Measurements from ENCODE around the gene ZCCHC24.
"Not testable (repeated sequence)": the region's sequence is repeated elsewhere in the genome, so short reads cannot be mapped to it uniquely, and the experiment has no call there.

Gene ZCCHC24

GRCh38 chr10:79460687-79461086 lies 15.3 kb upstream of the ZCCHC24 start:
- no peak overlapping the region for H3K27ac Mint-ChIP-seq
- no peaks in the 10 kb centered on the region for H3K36me3 Mint-ChIP-seq (ENCODE audit: low read depth)
- H3K4me1 Mint-ChIP-seq (ENCODE audit: low read depth): no peaks in the 10 kb centered on the region
- no peak overlapping the region for H3K4me3 Mint-ChIP-seq
- H3K9me3 Mint-ChIP-seq: no peaks in the 10 kb centered on the region
- H3K27me3 Mint-ChIP-seq: no peaks in the 10 kb centered on the region

DNA sequence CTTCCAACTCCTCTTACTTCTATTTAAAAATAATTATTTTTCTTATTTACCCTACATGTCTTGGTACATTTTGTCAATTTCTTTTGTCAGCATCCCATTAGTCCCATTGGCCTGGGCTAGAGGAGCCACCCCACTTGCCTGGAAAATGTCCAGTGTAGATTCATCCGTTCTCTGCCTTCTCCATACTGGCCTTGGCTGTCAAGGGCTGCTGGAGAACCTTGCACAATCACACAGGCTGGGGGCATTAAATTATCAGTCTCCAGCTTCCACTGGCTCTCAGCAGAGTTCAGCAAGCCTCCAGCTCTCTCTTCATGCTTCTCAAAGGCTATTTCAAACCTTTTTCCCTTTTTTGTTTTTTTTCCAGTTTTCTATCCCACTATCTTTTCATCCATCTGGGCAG lies 13.8 kb upstream of the ZCCHC24 start:
- Mint-ChIP-seq H3K4me1 (ENCODE audit: low read depth) (no peaks in the 10 kb centered on the region), H3K27ac (no peak overlapping the region), H3K9me3 (no peaks in the 10 kb centered on the region), H3K4me3 (no peak overlapping the region), H3K27me3 (no peaks in the 10 kb centered on the region), H3K36me3 (ENCODE audit: low read depth) (no peaks in the 10 kb centered on the region)

DNA sequence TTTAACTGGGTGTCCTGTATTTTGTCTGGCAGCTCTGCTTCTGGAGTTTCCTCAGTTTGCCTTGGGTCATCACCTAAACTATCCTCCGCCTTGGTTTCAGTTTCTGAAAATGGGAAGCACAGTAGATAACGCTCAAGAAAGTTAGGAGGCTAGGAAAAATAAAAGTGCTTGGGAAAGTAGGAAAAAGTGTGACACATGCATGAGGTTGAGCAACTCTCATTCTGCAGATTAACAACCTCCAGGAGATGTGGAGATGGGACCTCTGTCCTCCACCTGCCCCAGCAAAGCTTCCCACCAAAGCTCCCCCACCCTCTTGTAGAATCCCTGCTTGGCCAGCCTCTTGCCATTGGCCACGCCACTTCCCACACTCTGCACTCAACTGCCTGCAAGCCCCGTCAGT lies 13.1 kb upstream of the ZCCHC24 start:
- no peaks in the 10 kb centered on the region for H3K9me3 Mint-ChIP-seq
- no peaks in the 10 kb centered on the region for H3K4me1 Mint-ChIP-seq (ENCODE audit: low read depth)
- no peak overlapping the region for H3K4me3 Mint-ChIP-seq
- no peaks in the 10 kb centered on the region for H3K27me3 Mint-ChIP-seq
- H3K27ac Mint-ChIP-seq: no peak overlapping the region
- no peaks in the 10 kb centered on the region for H3K36me3 Mint-ChIP-seq (ENCODE audit: low read depth)

GRCh38 chr10:79457256-79457785 lies 11.9 kb upstream of the ZCCHC24 start:
- H3K36me3 Mint-ChIP-seq (ENCODE audit: low read depth): no peaks in the 10 kb centered on the region
- no peaks in the 10 kb centered on the region for H3K27me3 Mint-ChIP-seq
- H3K9me3 Mint-ChIP-seq: no peaks in the 10 kb centered on the region
- no peak overlapping the region for H3K4me3 Mint-ChIP-seq
- H3K4me1 Mint-ChIP-seq (ENCODE audit: low read depth): no peaks in the 10 kb centered on the region
- no peak overlapping the region for H3K27ac Mint-ChIP-seq

DNA sequence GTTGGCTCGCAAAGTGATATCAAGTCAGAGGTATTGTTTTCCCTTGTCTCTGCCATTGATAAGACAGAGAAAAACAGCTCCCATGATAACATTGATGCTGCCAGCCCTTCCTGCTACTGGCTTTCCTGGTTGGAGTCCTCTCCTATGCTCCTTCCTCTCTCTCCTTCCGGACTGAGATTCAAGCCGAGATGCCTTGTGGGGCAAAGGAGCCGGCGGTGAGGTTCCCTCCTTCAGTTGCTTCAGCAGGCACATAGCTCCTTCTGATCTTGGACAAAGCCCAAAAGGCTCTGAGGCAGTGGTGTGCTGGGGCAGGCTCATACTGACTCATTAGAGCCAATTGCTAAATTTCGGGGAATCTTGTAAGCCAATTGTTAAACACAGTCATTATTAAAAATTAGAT lies 8.8 kb upstream of the ZCCHC24 start:
- Mint-ChIP-seq H3K9me3 (no peaks in the 10 kb centered on the region), H3K4me1 (ENCODE audit: low read depth) (no peaks in the 10 kb centered on the region), H3K4me3 (no peak overlapping the region), H3K27ac (no peak overlapping the region), H3K27me3 (no peaks in the 10 kb centered on the region), H3K36me3 (ENCODE audit: low read depth) (no peaks in the 10 kb centered on the region)

DNA sequence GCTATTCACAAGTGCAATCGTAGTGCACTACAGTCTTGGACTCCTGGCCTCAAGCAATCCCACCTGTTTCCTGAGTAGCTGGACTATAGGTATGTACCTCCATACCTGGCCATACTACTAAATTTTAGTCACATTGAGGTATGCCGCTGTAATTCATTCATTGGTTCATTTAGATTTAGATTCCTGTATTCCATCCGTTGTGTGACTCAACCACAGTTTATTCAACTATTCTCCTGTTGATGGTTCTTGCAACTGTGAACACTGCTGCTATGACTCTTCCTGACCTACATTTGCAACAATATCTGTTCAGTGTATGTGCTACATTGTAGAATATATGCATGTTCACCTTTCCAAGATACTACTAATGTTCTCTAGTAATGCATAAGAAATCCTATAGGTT lies 8.0 kb upstream of the ZCCHC24 start:
- Mint-ChIP-seq H3K4me1 (ENCODE audit: low read depth) (no peaks in the 10 kb centered on the region), H3K36me3 (ENCODE audit: low read depth) (no peaks in the 10 kb centered on the region), H3K27ac (no peak overlapping the region), H3K4me3 (no peak overlapping the region), H3K27me3 (no peaks in the 10 kb centered on the region), H3K9me3 (no peaks in the 10 kb centered on the region)

DNA sequence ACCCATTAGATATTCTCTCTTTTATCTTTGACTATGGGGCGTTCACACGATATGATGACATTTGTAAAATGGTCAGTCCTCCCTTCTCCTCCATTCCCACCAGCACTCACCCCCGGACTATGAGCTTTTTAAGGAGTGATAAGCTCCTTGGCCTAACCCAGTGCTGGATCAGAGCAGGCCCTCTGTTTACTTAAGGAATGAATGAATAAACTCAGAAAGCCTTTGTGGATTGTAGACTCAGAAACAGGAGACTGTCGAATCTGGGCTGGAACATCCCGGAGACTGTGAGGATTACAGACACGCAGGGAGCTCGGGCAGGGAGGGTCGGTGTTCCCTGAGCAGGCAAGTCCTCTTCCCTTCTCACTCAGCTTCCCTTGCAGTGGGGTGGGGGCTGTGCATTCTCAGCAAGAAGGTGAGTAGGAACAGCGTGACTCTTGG lies 6.8 kb upstream of the ZCCHC24 start:
- Mint-ChIP-seq H3K9me3 (no peaks in the 10 kb centered on the region), H3K36me3 (ENCODE audit: low read depth) (no peaks in the 10 kb centered on the region), H3K27ac (no peak overlapping the region), H3K27me3 (no peaks in the 10 kb centered on the region), H3K4me1 (ENCODE audit: low read depth) (no peaks in the 10 kb centered on the region), H3K4me3 (no peak overlapping the region)

GRCh38 chr10:79451046-79451699 lies 5.7 kb upstream of the ZCCHC24 start:
- Mint-ChIP-seq H3K4me1 (ENCODE audit: low read depth) (peaks cover 7% of the 10 kb centered on the region), H3K27me3 (peaks cover 5% of the 10 kb centered on the region), H3K9me3 (no peaks in the 10 kb centered on the region), H3K36me3 (ENCODE audit: low read depth) (no peaks in the 10 kb centered on the region), H3K4me3 (no peak overlapping the region), H3K27ac (no peak overlapping the region)

GRCh38 chr10:79449181-79450146 lies 4.0 kb upstream of the ZCCHC24 start:
- H3K4me3 Mint-ChIP-seq: no peak overlapping the region
- H3K4me1 Mint-ChIP-seq (ENCODE audit: low read depth): peaks cover 13% of the 10 kb centered on the region
- no peak overlapping the region for H3K27ac Mint-ChIP-seq
- no peaks in the 10 kb centered on the region for H3K36me3 Mint-ChIP-seq (ENCODE audit: low read depth)
- no peaks in the 10 kb centered on the region for H3K9me3 Mint-ChIP-seq
- H3K27me3 Mint-ChIP-seq: peaks cover 5% of the 10 kb centered on the region

DNA sequence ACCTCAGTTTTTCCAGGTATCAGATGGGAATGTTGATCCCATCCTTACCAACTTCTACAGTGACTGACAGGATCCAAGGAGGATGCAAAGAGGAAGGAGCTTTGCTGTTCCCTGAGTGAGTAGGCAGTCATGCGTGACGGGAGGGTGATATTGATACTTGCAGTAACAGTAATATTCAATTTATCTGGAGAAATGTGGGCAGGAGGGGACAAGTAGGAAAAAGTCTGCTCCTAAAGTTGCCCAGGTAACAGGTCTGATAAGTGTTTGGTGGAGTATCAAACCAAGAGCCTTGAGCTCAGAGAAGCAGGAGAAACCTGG lies 3.3 kb upstream of the ZCCHC24 start:
- Mint-ChIP-seq H3K27me3 (peaks cover 10% of the 10 kb centered on the region), H3K4me3 (no peak overlapping the region), H3K9me3 (no peaks in the 10 kb centered on the region), H3K36me3 (ENCODE audit: low read depth) (no peaks in the 10 kb centered on the region), H3K4me1 (ENCODE audit: low read depth) (peaks cover 21% of the 10 kb centered on the region), H3K27ac (no peak overlapping the region)

DNA sequence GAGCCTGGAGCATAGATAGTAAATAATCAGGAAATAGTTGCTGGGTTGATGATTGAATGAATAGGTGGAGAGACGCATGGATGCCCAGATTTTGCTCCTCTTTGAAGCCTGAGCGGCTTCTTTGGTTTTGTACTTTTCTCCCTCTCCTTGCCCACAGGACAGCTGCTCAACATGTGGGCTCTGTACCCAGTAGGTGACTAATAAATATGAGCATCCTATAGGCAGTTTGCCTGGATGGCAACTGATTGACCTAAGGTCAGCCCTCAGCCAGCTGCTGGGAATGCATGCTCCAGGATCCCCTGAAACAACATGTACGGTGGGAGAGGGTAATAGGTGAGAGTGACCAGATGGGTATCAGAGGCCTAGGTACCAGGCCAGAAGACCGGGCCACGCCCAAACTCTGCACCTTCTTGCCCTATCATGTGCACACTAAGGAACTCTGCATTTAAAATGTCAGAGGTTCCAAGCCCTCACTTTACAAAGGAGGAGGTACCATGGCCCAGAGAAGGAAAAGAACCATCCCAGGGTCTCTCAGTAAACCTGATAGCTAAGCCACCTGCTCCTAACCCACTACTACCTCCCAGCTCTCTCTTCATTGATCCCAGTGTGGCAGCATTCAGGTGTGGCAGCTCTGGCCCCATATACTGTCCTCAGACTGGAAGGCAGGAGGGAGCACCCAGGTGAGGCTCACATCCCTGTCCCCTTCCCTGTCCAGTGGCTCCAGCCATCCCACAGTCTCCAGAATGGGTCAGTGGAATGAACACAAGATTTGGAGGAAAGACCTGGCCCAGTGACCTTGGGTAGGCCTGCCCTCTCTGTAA lies 2.7 kb upstream of the ZCCHC24 start:
- no peaks in the 10 kb centered on the region for H3K9me3 Mint-ChIP-seq
- no peak overlapping the region for H3K27ac Mint-ChIP-seq
- H3K4me3 Mint-ChIP-seq: no peak overlapping the region
- H3K27me3 Mint-ChIP-seq: peaks cover 14% of the 10 kb centered on the region
- no peaks in the 10 kb centered on the region for H3K36me3 Mint-ChIP-seq (ENCODE audit: low read depth)
- H3K4me1 Mint-ChIP-seq (ENCODE audit: low read depth): peaks cover 27% of the 10 kb centered on the region

DNA sequence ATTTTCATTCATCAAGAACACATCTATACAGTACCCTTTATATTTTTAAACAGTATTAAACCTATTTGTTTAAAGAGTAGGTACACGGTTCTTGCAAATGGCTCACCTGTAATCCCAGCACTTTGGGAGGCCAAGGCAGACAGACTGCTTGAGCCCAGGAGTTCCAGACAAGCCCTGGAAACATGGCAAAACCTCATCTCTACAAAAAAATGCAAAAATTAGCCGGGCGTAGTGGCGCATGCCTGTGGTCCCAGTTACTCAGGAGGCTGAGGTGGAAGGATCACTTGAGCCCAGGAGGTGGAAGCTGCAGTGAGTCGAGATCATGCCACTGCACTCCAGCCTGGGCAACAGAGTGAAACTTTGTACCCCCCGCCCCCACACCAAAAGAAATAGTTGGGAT lies 1.8 kb upstream of the ZCCHC24 start:
- H3K36me3 Mint-ChIP-seq (ENCODE audit: low read depth); H3K4me3 Mint-ChIP-seq; H3K27ac Mint-ChIP-seq; H3K9me3 Mint-ChIP-seq: not testable (repeated sequence)
- H3K4me1 Mint-ChIP-seq (ENCODE audit: low read depth): peaks cover 28% of the 10 kb centered on the region
- peaks cover 14% of the 10 kb centered on the region for H3K27me3 Mint-ChIP-seq

- Mint-ChIP-seq H3K9me3 (no peaks in the 10 kb centered on the region), H3K4me1 (ENCODE audit: low read depth) (peaks cover 28% of the 10 kb centered on the region), H3K4me3 (peak overlapping the region; percentile 20), H3K27me3 (peaks cover 14% of the 10 kb centered on the region), H3K27ac (no peak overlapping the region), H3K36me3 (ENCODE audit: low read depth) (no peaks in the 10 kb centered on the region)
Measured at GRCh38 chr10:79446758-79447084, 1.3 kb upstream of the ZCCHC24 start.

DNA sequence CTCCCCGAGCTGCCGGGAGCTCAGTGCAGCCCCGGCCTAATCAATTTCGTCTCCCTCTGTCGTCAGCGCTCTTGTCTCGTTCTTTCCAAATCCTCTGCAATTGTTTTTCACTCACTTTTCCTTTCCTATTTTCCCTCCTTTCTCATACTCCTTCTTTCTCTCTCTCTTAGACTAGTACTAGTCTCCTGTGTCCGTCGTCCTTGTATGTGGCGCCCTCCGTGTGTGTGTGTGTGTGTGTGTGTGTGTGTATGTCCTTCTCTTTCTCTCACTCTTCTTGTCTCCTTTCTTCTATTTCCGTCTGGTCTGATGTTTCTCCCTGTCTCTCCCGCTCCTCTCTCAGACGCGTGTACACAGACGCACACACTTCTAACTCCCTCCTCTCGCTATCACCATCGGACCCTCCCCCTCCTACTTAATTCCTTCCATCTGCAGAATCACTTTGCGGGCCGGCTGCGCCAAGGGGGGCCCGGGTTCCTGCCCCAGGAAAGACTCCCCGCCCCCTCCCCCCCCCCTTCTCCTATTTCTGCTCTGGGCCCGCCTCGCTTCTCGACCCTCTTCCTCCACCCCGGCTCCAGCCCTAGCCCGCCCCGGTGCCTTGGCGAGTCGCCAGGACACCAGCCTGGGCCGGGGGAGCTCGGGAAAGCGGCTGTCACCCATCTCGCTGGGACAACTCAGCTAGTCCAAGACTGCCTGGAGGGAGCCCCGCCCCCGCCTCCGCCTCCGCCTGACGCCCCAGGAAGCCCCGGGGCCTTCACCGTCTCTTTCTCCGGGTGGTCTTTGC lies 743 bp upstream of the ZCCHC24 start:
- Mint-ChIP-seq H3K4me1 (ENCODE audit: low read depth) (peaks cover 28% of the 10 kb centered on the region), H3K36me3 (ENCODE audit: low read depth) (no peaks in the 10 kb centered on the region), H3K9me3 (no peaks in the 10 kb centered on the region), H3K27ac (peak overlapping the region; percentile 57), H3K4me3 (peak overlapping the region; percentile 80), H3K27me3 (peaks cover 14% of the 10 kb centered on the region)

All from stimulated activated naive CD8-positive, alpha-beta T cell treated with anti-CD3 and anti-CD28 coated beads, Interleukin-15, Interleukin-2, amounts not matched to agents 100 ng/mL and 50 ng/mL, for 24 hours (primary cell).